HCEC 1CT (cell line): Measurements from ENCODE around the gene FAM187B.
"Not testable (repeated sequence)": the region's sequence is repeated elsewhere in the genome, so short reads cannot be mapped to it uniquely, and the experiment has no call there.

Experiments used
- DNase-seq: peaks from one replicate; pipeline ENCODE4 v3.0.0-alpha.2; 2017

FAM187B gene

GRCh38 chr19:35209646-35210045 is 18.9 kb downstream of the FAM187B start:
- DNase-seq, result no peak

DNA sequence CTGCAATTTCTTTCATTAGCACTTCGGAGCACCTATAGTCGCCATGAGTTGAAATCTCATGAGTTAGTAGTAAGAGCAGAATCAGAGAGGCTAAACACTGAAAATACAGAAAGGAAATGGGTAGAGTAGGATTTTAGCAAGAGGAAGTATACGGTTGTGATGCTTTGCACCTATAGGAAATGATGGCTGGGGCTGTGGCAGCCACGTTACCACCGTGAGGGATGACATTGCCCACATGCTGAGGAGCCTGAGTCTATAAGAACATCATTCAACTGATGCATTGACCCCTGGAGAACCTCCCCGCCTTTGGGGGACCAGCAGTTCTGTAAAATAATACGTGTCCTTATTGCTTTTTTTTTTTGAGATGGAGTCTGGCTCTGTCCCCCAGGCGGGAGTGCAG is 20.4 kb downstream of the FAM187B start:
- no peak for DNase-seq

DNA sequence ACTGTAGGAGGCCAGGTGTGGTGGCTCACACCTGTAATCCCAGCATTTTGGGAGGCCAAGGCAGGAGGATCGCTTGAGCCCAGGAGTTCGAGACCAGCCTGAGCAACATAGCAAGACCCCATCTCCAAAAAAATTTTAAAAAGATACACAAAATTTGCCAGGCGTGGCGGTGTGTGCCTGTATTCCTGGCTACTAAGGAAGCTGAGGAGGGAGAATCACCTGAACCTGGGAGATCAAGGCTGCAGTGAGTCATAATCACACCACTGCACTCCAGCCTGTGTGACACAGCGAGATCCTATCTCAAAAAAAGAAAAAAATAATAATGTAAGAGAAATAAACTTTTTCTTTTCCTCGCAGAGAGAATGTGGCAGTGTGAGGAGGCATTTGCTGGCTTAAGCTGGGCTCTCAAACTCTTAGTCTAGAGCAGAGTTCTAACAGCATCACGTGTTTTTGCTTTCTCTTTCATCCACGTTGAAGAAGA is 21.1 kb downstream of the FAM187B start:
- no peak for DNase-seq

GRCh38 chr19:35206855-35207254 is 21.7 kb downstream of the FAM187B start:
- no peak for DNase-seq

- no peak for DNase-seq
Observed at GRCh38 chr19:35206379-35206778, 22.2 kb downstream of the FAM187B start.

- no peak for DNase-seq
Observed at GRCh38 chr19:35205733-35206323, 22.7 kb downstream of the FAM187B start.

GRCh38 chr19:35204799-35205732 is 23.5 kb downstream of the FAM187B start:
- no peak for DNase-seq

- DNase-seq, result no peak
Observed at GRCh38 chr19:35202722-35203688, 25.5 kb downstream of the FAM187B start.

GRCh38 chr19:35199481-35199880 is 29.1 kb downstream of the FAM187B start:
- no peak for DNase-seq

GRCh38 chr19:35196861-35197260 is 31.7 kb downstream of the FAM187B start:
- not testable (repeated sequence) for DNase-seq

DNA sequence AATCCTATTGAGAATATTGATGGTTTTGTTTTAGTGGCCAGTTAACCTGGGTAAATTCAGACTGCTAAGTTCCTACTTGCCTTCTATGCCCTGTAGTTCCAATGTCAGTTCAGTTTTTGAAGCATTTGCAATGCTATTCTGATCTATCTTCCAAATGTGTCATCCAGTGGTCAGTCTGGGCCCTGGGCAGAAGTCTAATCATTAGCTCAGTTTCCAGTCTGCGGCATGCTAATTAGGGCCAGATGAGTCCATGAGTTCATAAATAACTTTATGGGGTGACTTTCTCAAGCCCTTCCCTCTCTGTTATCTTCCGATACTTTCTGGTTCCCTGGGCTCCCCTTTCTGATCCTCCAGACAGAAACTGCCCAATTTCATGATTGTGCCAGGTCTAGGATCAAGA is 32.7 kb downstream of the FAM187B start:
- DNase-seq, result no peak

DNA sequence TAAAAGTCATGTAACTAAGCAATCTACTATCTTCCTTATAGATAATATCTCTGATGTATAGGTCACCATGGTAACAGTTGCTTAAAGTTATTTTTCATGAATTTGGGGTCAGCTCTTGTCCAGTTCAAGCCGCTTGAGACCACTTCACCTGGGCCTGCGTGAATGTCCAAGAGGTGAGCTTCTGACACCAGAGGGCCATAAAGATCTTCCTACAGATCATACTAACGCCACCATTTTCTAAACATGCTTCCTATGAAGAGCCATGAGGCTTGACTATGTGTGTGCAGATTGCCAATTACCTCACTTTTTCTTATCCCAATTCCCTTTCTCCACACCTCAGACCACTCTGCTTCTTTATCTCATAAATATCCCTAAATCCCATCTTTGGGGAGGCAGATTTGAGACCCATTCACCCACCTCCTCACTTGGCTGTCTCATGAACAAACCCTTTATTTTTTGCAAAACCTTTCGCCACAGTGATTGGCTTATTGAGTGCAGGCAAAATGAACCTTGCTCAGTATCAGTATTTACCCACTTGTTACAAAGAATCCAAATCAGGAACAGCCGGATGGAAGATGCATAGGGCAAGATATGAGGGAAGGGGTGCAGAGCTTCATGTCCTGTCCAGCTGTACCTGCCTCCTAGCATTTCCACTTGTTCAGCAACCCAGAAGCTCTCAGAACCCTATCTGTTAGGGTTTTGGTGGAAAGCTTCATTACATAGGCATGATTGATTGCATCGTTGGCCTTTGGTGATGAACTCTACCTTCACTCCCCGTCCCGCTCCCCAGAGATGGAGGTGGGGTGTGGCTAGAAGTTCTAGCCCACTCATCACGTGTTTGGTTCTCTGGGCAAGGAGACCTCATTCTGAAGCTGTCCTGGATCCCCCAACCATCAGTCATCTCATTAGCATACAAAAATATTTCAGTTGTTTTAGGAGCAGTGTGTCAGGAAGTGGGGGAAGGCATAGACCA is 34.2 kb downstream of the FAM187B start:
- DNase-seq, result no peak

DNA sequence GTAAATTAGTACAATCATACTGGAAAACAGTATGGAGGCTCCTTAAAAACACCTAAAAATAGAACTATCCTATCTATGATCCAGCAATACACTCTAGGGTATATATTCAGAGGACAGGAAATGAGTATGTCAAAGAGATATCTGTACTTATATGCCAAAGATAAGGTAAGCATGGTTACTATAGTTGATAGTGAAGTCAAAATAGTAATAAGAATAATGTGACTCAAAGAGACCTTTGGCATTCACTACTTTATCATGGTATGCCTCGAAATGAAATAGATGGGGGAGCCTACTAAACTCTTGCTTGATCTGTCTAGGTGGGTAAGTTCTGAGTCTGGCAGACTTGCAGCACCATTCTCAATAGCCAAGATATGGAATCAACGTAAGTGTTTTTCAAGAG is 43.7 kb downstream of the FAM187B start:
- no peak for DNase-seq

GRCh38 chr19:35184267-35184666 is 44.3 kb downstream of the FAM187B start:
- DNase-seq, result no peak

GRCh38 chr19:35181387-35181786 is 47.2 kb downstream of the FAM187B start:
- no peak for DNase-seq

DNA sequence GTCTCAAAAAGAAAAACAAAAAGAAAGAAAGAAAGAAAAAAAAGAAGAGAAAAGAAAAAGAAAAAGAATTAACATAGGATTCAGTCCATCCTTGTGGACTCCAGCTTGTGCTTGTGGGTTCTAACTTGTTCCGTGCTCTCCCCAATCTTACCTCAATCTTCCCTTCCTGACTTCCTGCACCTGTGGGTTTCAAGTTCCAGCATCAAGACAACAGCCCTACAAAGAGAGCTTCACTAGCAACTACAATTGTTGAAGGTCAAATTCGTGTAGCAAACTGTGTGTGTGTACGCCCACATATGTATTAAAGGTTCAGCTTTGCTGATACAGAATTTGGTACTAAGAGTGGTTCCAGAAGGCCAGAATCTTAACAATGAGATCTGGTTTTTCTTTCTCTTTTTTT is 48.7 kb downstream of the FAM187B start:
- no peak for DNase-seq

- DNase-seq, result no peak
Observed at GRCh38 chr19:35178701-35179100, 49.8 kb downstream of the FAM187B start.

- DNase-seq, result no peak
Observed at GRCh38 chr19:35177377-35178274, 50.9 kb downstream of the FAM187B start.

- DNase-seq, result no peak
Observed at GRCh38 chr19:35176181-35176570, 52.4 kb downstream of the FAM187B start.
